ENCODE measurements around the gene GCC2.
"Not testable (repeated sequence)": the region's sequence is repeated elsewhere in the genome, so short reads cannot be mapped to it uniquely, and the experiment has no call there.

DNA sequence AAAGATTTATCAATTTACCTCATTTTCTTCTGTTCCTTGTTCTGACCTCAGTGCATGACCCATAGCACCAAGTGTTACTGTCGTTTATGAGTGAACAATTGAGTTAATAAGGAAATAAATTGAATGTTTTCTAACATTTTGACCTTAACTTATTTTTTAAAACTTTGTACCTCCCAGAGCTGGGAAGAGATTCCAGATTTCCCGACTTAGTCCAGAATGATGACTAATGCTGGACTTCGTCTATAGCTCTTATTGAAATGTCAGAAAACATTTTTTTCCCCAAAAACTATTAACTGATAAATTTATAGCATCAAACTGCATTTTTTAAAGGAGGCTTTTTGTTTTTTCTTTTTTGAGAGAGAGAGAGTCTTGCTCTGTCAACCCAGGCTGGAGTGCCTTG is 63.4 kb downstream of the GCC2 start:
- TF ChIP-seq, protein P1, sequence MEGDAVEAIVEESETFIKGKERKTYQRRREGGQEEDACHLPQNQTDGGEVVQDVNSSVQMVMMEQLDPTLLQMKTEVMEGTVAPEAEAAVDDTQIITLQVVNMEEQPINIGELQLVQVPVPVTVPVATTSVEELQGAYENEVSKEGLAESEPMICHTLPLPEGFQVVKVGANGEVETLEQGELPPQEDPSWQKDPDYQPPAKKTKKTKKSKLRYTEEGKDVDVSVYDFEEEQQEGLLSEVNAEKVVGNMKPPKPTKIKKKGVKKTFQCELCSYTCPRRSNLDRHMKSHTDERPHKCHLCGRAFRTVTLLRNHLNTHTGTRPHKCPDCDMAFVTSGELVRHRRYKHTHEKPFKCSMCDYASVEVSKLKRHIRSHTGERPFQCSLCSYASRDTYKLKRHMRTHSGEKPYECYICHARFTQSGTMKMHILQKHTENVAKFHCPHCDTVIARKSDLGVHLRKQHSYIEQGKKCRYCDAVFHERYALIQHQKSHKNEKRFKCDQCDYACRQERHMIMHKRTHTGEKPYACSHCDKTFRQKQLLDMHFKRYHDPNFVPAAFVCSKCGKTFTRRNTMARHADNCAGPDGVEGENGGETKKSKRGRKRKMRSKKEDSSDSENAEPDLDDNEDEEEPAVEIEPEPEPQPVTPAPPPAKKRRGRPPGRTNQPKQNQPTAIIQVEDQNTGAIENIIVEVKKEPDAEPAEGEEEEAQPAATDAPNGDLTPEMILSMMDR (IDR thresholded peaks at IDR 0.05; ENCODE audit: insufficient read depth, low read length, poor library complexity, severe bottlenecking) = not testable (repeated sequence)
- not testable (repeated sequence) for TF ChIP-seq EZH2phosphoT487 (conservative IDR thresholded peaks at IDR 0.05; ENCODE audit: low read length)

Measured in SU-DHL-6 (cell line).